DND-41 (cell line): ENCODE measurements around the gene MTSS2.

Source experiments
- CTCF ChIP-seq: IDR thresholded peaks from 2 replicates; pipeline ENCODE4 v1.5.1; 2012; ENCODE audit warnings: borderline replicate concordance, low read length, moderate library complexity, mild to moderate bottlenecking; ENCODE audit not compliant: poor library complexity, severe bottlenecking; ENCODE audit errors: extremely low read depth
- EZH2 ChIP-seq: IDR thresholded peaks from 3 replicates; pipeline ENCODE4 v1.6.1; 2012; ENCODE audit warnings: borderline replicate concordance, low read depth, mild to moderate bottlenecking, moderate library complexity, low read length, inconsistent platforms; ENCODE audit not compliant: severe bottlenecking

GRCh38 chr16:70686376-70687101 lies 686 bp upstream of the MTSS2 start:
- TF ChIP-seq EZH2, result no peak
- TF ChIP-seq CTCF, result peak; percentile 4
